ENCODE measurements around the gene GNAT1. TPM values are rescaled to one million over a fixed set of nuclear protein-coding genes. Genes with fewer than 3 reads are reported as not detected.
A peak's percentile ranks its signal among the peaks of the same experiment; 100 is the strongest.

GNAT1 gene
- total and polyA plus RNA-seq, 2 donors (not counting 1 experiment from before 2014, with no cell fraction given), result not detected

GRCh38 chr3:50156549-50157493 is 34.6 kb upstream of the GNAT1 start:
- intact Hi-C loops (cut with micrococcal nuclease), result no loop called here
- Histone ChIP-seq H3K9ac (ENCODE audit: low read length) (no peak overlapping the region), H3K27me3 (replicated peaks in 1 of 4; ENCODE audit: control extremely low read depth in 1 of 4, control insufficient read depth in 3 of 4, insufficient read depth in 4 of 4, low read length in 3 of 4) (peaks cover 0 to 47% (median 19%) of the 10 kb centered on the region in 4 experiments), H3K27ac (ENCODE audit: low read length in 2 of 2) (no peak overlapping the region), H3K36me3 (replicated peaks in 1 of 2; ENCODE audit: control extremely low read depth in 1 of 2, control insufficient read depth in 1 of 2, extremely low read depth in 1 of 2, insufficient read depth in 2 of 2, low read length in 1 of 2) (no peaks in the 10 kb centered on the region), H3K4me1 (ENCODE audit: control insufficient read depth in 2 of 2, insufficient read depth in 2 of 2, low read length in 2 of 2) (peaks cover 14 to 20% of the 10 kb centered on the region in 2 donors), H3K4me3 (ENCODE audit: control extremely low read depth in 1 of 5, extremely low read depth in 1 of 5, insufficient read depth in 1 of 5, low read depth in 2 of 5, low read length in 4 of 5) (no peak overlapping the region), H4K20me1 (ENCODE audit: control insufficient read depth, insufficient read depth, low read length, poor library complexity, severe bottlenecking) (peaks cover 9% of the 10 kb centered on the region), H2AFZ (ENCODE audit: insufficient read depth, low read depth, low read length, poor library complexity, severe bottlenecking) (no peak overlapping the region), H3K79me2 (ENCODE audit: control insufficient read depth, insufficient read depth, low read length) (no peaks in the 10 kb centered on the region), H3K4me2 (replicated peaks; ENCODE audit: low read depth, low read length, poor library complexity, severe bottlenecking) (no peak overlapping the region), H3K9me3 (ENCODE audit: control extremely low read depth in 1 of 3, control insufficient read depth in 2 of 3, insufficient read depth in 1 of 3, low read length in 2 of 3) (peaks cover 0 to 6% (median 0%) of the 10 kb centered on the region in 3 donors)
- DNase-seq (no peak), ATAC-seq (ENCODE audit: low read depth) (no peak)
- H3K4me3 Mint-ChIP-seq, result peak overlapping the region; percentile 44
- POLR2A ChIA-PET, result interaction anchor here (0.5 kb wide), 2 partner anchors 45 to 90 kb away, joined by 3 to 9 read pairs; no protein-coding TSS in a partner anchor
- H3K27ac Mint-ChIP-seq, result no peak overlapping the region
- CTCF ChIA-PET, result interaction anchor here (0.6 to 1.0 kb wide), 2 partner anchors 38 to 710 kb away, joined by 3 read pairs; no protein-coding TSS in a partner anchor
- 57% methylated on average over 18 of the region's 20 CpGs for WGBS (ENCODE audit: insufficient coverage)
- no peaks in the 10 kb centered on the region for H3K9me3 Mint-ChIP-seq (ENCODE audit: insufficient read depth)
- H3K4me1 Mint-ChIP-seq, result peaks cover 15% of the 10 kb centered on the region
- TF ChIP-seq EZH2 (IDR thresholded peaks at IDR 0.05; ENCODE audit: borderline replicate concordance, insufficient read depth, low read depth, low read length, poor library complexity, severe bottlenecking) (no peak), CTCF (IDR thresholded peaks at IDR 0.05) (no peak)
- H3K27me3 Mint-ChIP-seq, result peaks cover 30% of the 10 kb centered on the region
